NT2/D1 (cell line): Measurements from ENCODE around the gene NRTN.

Experiments
- DNase-seq: peaks from one replicate; pipeline ENCODE4 v3.0.0-alpha.2; 2011; ENCODE audit warnings: low read depth, low spot score
- H3K27me3 ChIP-seq: 2 replicates; pipeline ENCODE4 v1.6.0; 2011; ENCODE audit warnings: mild to moderate bottlenecking; ENCODE audit not compliant: insufficient read length, insufficient read depth
- H3K36me3 ChIP-seq: 2 replicates; pipeline ENCODE4 v1.6.1; 2011; ENCODE audit warnings: mild to moderate bottlenecking, low read length, mixed read lengths; ENCODE audit not compliant: insufficient read depth, insufficient read length
- H3K4me1 ChIP-seq: 2 replicates; pipeline ENCODE4 v1.5.1; 2011; ENCODE audit not compliant: insufficient read depth, insufficient read length
- H3K4me3 ChIP-seq: 2 replicates; pipeline ENCODE4 v1.5.1; 2011; ENCODE audit warnings: low read depth; ENCODE audit not compliant: insufficient read length
- H3K9ac ChIP-seq: 2 replicates; pipeline ENCODE4 v1.6.0; 2011; ENCODE audit warnings: low read depth; ENCODE audit not compliant: insufficient read length
- H3K9me3 ChIP-seq: 2 replicates; pipeline ENCODE4 v1.5.1; 2011; ENCODE audit warnings: mild to moderate bottlenecking, low read length; ENCODE audit not compliant: insufficient read depth
- SUZ12 ChIP-seq: IDR thresholded peaks from 2 replicates; pipeline ENCODE4 v1.6.1; 2011; ENCODE audit not compliant: insufficient read length, insufficient read depth; ENCODE audit errors: extremely low read depth
- YY1 ChIP-seq: IDR thresholded peaks from 2 replicates; pipeline ENCODE4 v1.6.1; 2011; ENCODE audit not compliant: insufficient read length, insufficient read depth
- ZNF274 ChIP-seq: IDR thresholded peaks from 2 replicates; pipeline ENCODE4 v1.6.1; 2011; ENCODE audit warnings: mild to moderate bottlenecking, low read depth, low read length

Gene NRTN

GRCh38 chr19:5857203-5858081 is 52.6 kb downstream of the NRTN start:
- H3K9me3 ChIP-seq: peaks cover 8% of the 10 kb centered on the region; the same call in 1 of the 2 replicates
- no peaks in the 10 kb centered on the region for H3K36me3 ChIP-seq
- H3K27me3 ChIP-seq: peaks cover 13% of the 10 kb centered on the region
- no peak overlapping the region for H3K9ac ChIP-seq
- H3K4me1 ChIP-seq: no peaks in the 10 kb centered on the region
- DNase-seq: no peak
- no peak overlapping the region for H3K4me3 ChIP-seq
- TF ChIP-seq SUZ12 (no peak), YY1 (no peak), ZNF274 (no peak)

- H3K9me3 ChIP-seq: no peaks in the 10 kb centered on the region
- H3K9ac ChIP-seq: no peak overlapping the region
- TF ChIP-seq YY1 (no peak), ZNF274 (no peak), SUZ12 (no peak)
- peaks cover 11% of the 10 kb centered on the region for H3K27me3 ChIP-seq
- H3K4me3 ChIP-seq: no peak overlapping the region
- DNase-seq: no peak
- H3K4me1 ChIP-seq: peaks cover 3% of the 10 kb centered on the region
- H3K36me3 ChIP-seq: no peaks in the 10 kb centered on the region
Observed at GRCh38 chr19:5863030-5863665, 58.3 kb downstream of the NRTN start.

GRCh38 chr19:5864013-5864720 is 59.3 kb downstream of the NRTN start:
- Histone ChIP-seq H3K36me3 (no peaks in the 10 kb centered on the region), H3K27me3 (peaks cover 11% of the 10 kb centered on the region), H3K9me3 (no peaks in the 10 kb centered on the region), H3K4me3 (no peak overlapping the region), H3K9ac (no peak overlapping the region), H3K4me1 (peaks cover 3% of the 10 kb centered on the region)
- DNase-seq: no peak
- no peak for TF ChIP-seq ZNF274
- TF ChIP-seq SUZ12: no peak
- TF ChIP-seq YY1: no peak

- TF ChIP-seq SUZ12: no peak
- no peak for TF ChIP-seq YY1
- TF ChIP-seq ZNF274: no peak
Observed at GRCh38 chr19:5864725-5865486, 60.0 kb downstream of the NRTN start.

GRCh38 chr19:5865772-5866171 is 60.9 kb downstream of the NRTN start:
- Histone ChIP-seq H3K4me3 (no peak overlapping the region), H3K36me3 (no peaks in the 10 kb centered on the region), H3K4me1 (peaks cover 3% of the 10 kb centered on the region), H3K9ac (no peak overlapping the region), H3K27me3 (peaks cover 11% of the 10 kb centered on the region), H3K9me3 (no peaks in the 10 kb centered on the region)
- DNase-seq: no peak
- no peak for TF ChIP-seq SUZ12
- TF ChIP-seq ZNF274: no peak
- TF ChIP-seq YY1: no peak

More at GRCh38 chr19:5864725-5865486, 60.0 kb downstream of the NRTN start:
- Histone ChIP-seq H3K4me3 (no peak overlapping the region), H3K9me3 (no peaks in the 10 kb centered on the region), H3K27me3 (peaks cover 11% of the 10 kb centered on the region), H3K4me1 (peaks cover 3% of the 10 kb centered on the region), H3K36me3 (no peaks in the 10 kb centered on the region), H3K9ac (no peak overlapping the region)
- no peak for DNase-seq

GRCh38 chr19:5867201-5868136 is 62.6 kb downstream of the NRTN start:
- TF ChIP-seq ZNF274 (no peak), YY1 (no peak), SUZ12 (no peak)
- H3K36me3 ChIP-seq: no peaks in the 10 kb centered on the region
- peaks cover 3% of the 10 kb centered on the region for H3K4me1 ChIP-seq
- H3K27me3 ChIP-seq: peaks cover 11% of the 10 kb centered on the region
- no peaks in the 10 kb centered on the region for H3K9me3 ChIP-seq
- no peak overlapping the region for H3K9ac ChIP-seq
- DNase-seq: no peak
- no peak overlapping the region for H3K4me3 ChIP-seq
